Neural cell (in vitro differentiated cells): ENCODE results near the gene RHEX. TPM values are rescaled to one million over a fixed set of nuclear protein-coding genes. Genes with fewer than 3 reads are reported as not detected.
"Not testable (repeated sequence)": the region's sequence is repeated elsewhere in the genome, so short reads cannot be mapped to it uniquely, and the experiment has no call there.

Source experiments
- H2AFZ ChIP-seq: fragments of 200-600, 300-800 bp; sonication (generic), shearing (Covaris generic); 2 replicates; pipeline ENCODE4 v1.6.0; 2014; ENCODE audit warnings: low read depth, mild to moderate bottlenecking, antibody characterized with exemption, low read length, moderate library complexity
- H3F3A ChIP-seq: fragments of 200-600 bp; shearing (Covaris generic); 2 replicates; pipeline ENCODE4 v1.6.1; 2016; ENCODE audit warnings: mild to moderate bottlenecking, moderate library complexity, mixed read lengths, antibody characterized with exemption, low read length; ENCODE audit not compliant: insufficient read depth, poor library complexity, severe bottlenecking
- H3K27ac ChIP-seq: fragments of 200-600, 300-800 bp; sonication (generic), shearing (Covaris generic); 2 replicates; pipeline ENCODE4 v1.5.1; 2014; ENCODE audit warnings: mild to moderate bottlenecking, low read length, moderate library complexity
- H3K27me3 ChIP-seq: fragments of 300-800, 200-600 bp; sonication (generic), shearing (Covaris generic); 2 replicates; pipeline ENCODE4 v1.6.0; 2014; ENCODE audit warnings: mild to moderate bottlenecking, low read depth, low read length, moderate library complexity; ENCODE audit not compliant: insufficient read depth
- H3K36me3 ChIP-seq: fragments of 300-800, 200-600 bp; sonication (generic), shearing (Covaris generic); 2 replicates; pipeline ENCODE4 v1.5.1; 2014; ENCODE audit warnings: mild to moderate bottlenecking, antibody characterized with exemption, low read length, moderate library complexity; ENCODE audit not compliant: insufficient read depth
- H3K4me2 ChIP-seq: fragments of 300-800, 200-600 bp; sonication (generic), shearing (Covaris generic); 2 replicates; pipeline ENCODE4 v1.6.0; 2014; ENCODE audit warnings: mild to moderate bottlenecking, low read length
- H3K4me3 ChIP-seq: fragments of 300-800, 200-600 bp; sonication (generic), shearing (Covaris generic); 2 replicates; pipeline ENCODE4 v1.5.1; 2014; ENCODE audit warnings: mild to moderate bottlenecking, low read length, moderate library complexity
- H3K79me2 ChIP-seq: fragments of 200-600 bp; shearing (Covaris generic); replicated peaks from 2 replicates; pipeline ENCODE4 v1.6.0; 2014; ENCODE audit warnings: mild to moderate bottlenecking, low read length, moderate library complexity; ENCODE audit not compliant: insufficient read depth
- H3K9ac ChIP-seq: fragments of 300-800, 200-600 bp; sonication (generic), shearing (Covaris generic); 2 replicates; pipeline ENCODE4 v1.6.1; 2016; ENCODE audit warnings: mild to moderate bottlenecking, low read length, mixed read lengths
- H3K9me2 ChIP-seq: fragments of 200-600 bp; shearing (Covaris generic); 2 replicates; pipeline ENCODE4 v1.6.1; 2016; ENCODE audit warnings: mild to moderate bottlenecking, low read length, mixed read lengths; ENCODE audit not compliant: insufficient read depth
- H3K9me3 ChIP-seq: fragments of 200-600, 300-800 bp; sonication (generic), shearing (Covaris generic); 2 replicates; pipeline ENCODE4 v1.6.1; 2016; ENCODE audit warnings: mild to moderate bottlenecking, mixed run types, low read length, moderate library complexity, mixed read lengths
- H4K20me1 ChIP-seq: fragments of 200-600 bp; shearing (Covaris generic); 2 replicates; pipeline ENCODE4 v1.6.1; 2016; ENCODE audit warnings: mild to moderate bottlenecking, mixed run types; ENCODE audit not compliant: insufficient read depth
- CTCF ChIP-seq: fragments of 450-650 bp; IDR thresholded peaks from 2 replicates; pipeline ENCODE4 v1.5.1; 2014; ENCODE audit warnings: antibody characterized with exemption, mild to moderate bottlenecking, moderate library complexity; ENCODE audit not compliant: poor library complexity, severe bottlenecking
- EP300 ChIP-seq: fragments of 450-650 bp; conservative IDR thresholded peaks from 2 replicates; pipeline ENCODE4 v1.6.1; 2014; ENCODE audit warnings: antibody characterized with exemption, mild to moderate bottlenecking, moderate library complexity; ENCODE audit not compliant: poor library complexity, severe bottlenecking
- EZH2 ChIP-seq: fragments of 200-600, 300-800 bp; shearing (Covaris generic), sonication (generic); IDR thresholded peaks from 2 replicates; pipeline ENCODE4 v1.6.1; 2014; ENCODE audit warnings: antibody characterized with exemption, low read length, borderline replicate concordance, mild to moderate bottlenecking; ENCODE audit not compliant: insufficient read depth, poor library complexity, severe bottlenecking
- MXI1 ChIP-seq: fragments of 450-650 bp; conservative IDR thresholded peaks from 2 replicates; pipeline ENCODE4 v1.6.1; 2014; ENCODE audit warnings: antibody characterized with exemption, mild to moderate bottlenecking; ENCODE audit not compliant: poor library complexity, severe bottlenecking
- POLR2AphosphoS5 ChIP-seq: IDR thresholded peaks from 2 replicates; pipeline ENCODE4 v1.6.1; 2012
- RAD21 ChIP-seq: fragments of 450-650 bp; conservative IDR thresholded peaks from 2 replicates; pipeline ENCODE4 v1.6.1; 2014; ENCODE audit warnings: antibody characterized with exemption, mild to moderate bottlenecking, moderate library complexity
- REST ChIP-seq: IDR thresholded peaks from 2 replicates; pipeline ENCODE4 v1.6.1; 2012; ENCODE audit warnings: borderline replicate concordance
- SMC3 ChIP-seq: fragments of 450-650 bp; conservative IDR thresholded peaks from 2 replicates; pipeline ENCODE4 v1.6.1; 2014; ENCODE audit warnings: antibody characterized with exemption, mild to moderate bottlenecking, moderate library complexity; ENCODE audit not compliant: poor library complexity
- TAF1 ChIP-seq: IDR thresholded peaks from 2 replicates; pipeline ENCODE4 v1.6.1; 2012; ENCODE audit warnings: low read depth
- polyA plus RNA-seq: library from polyadenylated mRNA; depleted of rRNA; stranded (reverse); fragments of >200 nt; gene quantifications from 2 replicates; pipeline ENCODE4 v1.2.3, GENCODE V29; 2014

Gene RHEX
- polyA plus RNA-seq, 1 donor from 2014 or later, result not detected

GRCh38 chr1:206064001-206064400 is 11.0 kb downstream of the RHEX start:
- not testable (repeated sequence) for H3K4me3 ChIP-seq, H2AFZ ChIP-seq, H3K9me3 ChIP-seq, H3K36me3 ChIP-seq, H3K27ac ChIP-seq, H3K27me3 ChIP-seq, H3K79me2 ChIP-seq, H3K4me2 ChIP-seq, H4K20me1 ChIP-seq, H3K9ac ChIP-seq, H3K9me2 ChIP-seq, H3F3A ChIP-seq

- not testable (repeated sequence) for H3K9ac ChIP-seq, H3K9me3 ChIP-seq, H4K20me1 ChIP-seq, H3K4me2 ChIP-seq, H3K4me3 ChIP-seq, H3F3A ChIP-seq, H3K27ac ChIP-seq, H3K79me2 ChIP-seq, H3K27me3 ChIP-seq, H3K36me3 ChIP-seq, H3K9me2 ChIP-seq, H2AFZ ChIP-seq
These were observed 11.5 kb downstream of the RHEX start for GRCh38 chr1:206064501-206064900.

GRCh38 chr1:206065547-206066145 is 12.7 kb downstream of the RHEX start:
- no peaks in the 10 kb centered on the region for H3K79me2 ChIP-seq
- H3K27me3 ChIP-seq, result no peaks in the 10 kb centered on the region
- no peak overlapping the region for H3K4me2 ChIP-seq
- H3K27ac ChIP-seq, result no peak overlapping the region
- no peaks in the 10 kb centered on the region for H3K9me3 ChIP-seq
- H2AFZ ChIP-seq, result no peak overlapping the region
- H3K4me3 ChIP-seq, result no peak overlapping the region
- H4K20me1 ChIP-seq, result no peaks in the 10 kb centered on the region
- H3K36me3 ChIP-seq, result no peaks in the 10 kb centered on the region
- no peaks in the 10 kb centered on the region for H3F3A ChIP-seq
- H3K9me2 ChIP-seq, result no peaks in the 10 kb centered on the region
- TF ChIP-seq CTCF (no peak), POLR2AphosphoS5 (no peak), MXI1 (no peak), TAF1 (no peak), SMC3 (no peak), REST (no peak), RAD21 (no peak), EZH2 (no peak), EP300 (no peak)
- H3K9ac ChIP-seq, result no peak overlapping the region
